ENCODE results near the gene RPS10. TPM values are rescaled to one million over a fixed set of nuclear protein-coding genes. Genes with fewer than 3 reads are reported as not detected.

RPS10 gene
- total RNA-seq, 1 experiment from 2014 or later = 1,650 TPM

DNA sequence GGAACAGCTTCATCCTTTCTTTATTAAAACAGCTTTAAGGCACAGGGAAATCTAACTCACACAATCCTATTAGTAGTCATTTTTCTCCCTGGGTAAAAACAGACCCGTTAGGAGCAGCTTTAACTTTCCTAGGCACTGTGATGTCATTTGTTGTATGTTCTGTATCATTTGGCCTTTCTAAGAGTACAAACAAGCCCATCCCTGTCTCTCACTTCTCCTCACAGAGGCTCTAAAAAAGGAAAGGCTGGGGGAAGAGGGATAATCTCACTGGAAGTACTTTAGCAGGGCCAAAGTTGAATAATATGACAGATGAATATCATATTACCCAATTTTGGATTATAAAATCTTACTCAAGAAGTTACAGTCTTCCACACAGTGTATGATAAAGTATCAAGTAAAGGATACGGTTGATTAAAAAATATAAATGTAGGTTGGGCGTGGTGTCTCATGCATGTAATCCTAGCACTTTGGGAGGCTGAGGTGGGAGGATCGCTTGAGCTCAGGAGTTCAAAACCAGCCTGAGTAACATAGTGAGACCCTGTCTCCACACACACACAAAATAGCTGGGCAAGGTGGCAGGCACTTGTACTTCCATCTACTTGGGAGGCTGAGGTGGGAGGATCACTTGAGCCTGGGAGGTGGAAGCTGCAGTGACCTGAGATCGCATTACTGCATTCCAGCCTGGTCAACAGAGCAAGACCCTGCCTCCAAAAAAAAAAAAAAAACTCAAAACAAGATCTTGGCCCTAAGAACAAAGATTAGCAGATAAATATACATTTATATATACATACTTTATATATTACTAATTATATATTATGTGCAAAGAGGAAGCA, 41.3 kb downstream of the RPS10 start:
- no peaks in the 10 kb centered on the region for H3K9me3 ChIP-seq
- no peaks in the 10 kb centered on the region for H3K27me3 ChIP-seq (replicated peaks; ENCODE audit: control insufficient read depth, insufficient read depth, low read length)
- CTCF ChIA-PET = no interaction called here
- no peaks in the 10 kb centered on the region; the same call in 1 of the 2 replicates for H3K36me3 ChIP-seq (ENCODE audit: control insufficient read depth, insufficient read depth, low read length)
- Mint-ChIP-seq H3K9me3 (ENCODE audit: unreplicated experiment) (no peaks in the 10 kb centered on the region), H3K4me3 (ENCODE audit: unreplicated experiment) (no peak overlapping the region), H3K27me3 (ENCODE audit: insufficient read depth, unreplicated experiment) (no peaks in the 10 kb centered on the region), H3K36me3 (ENCODE audit: insufficient read depth, unreplicated experiment) (no peaks in the 10 kb centered on the region), H3K4me1 (ENCODE audit: low read depth, unreplicated experiment) (peaks cover 13% of the 10 kb centered on the region), H3K27ac (ENCODE audit: unreplicated experiment) (no peak overlapping the region)
- intact Hi-C loops (cut with micrococcal nuclease; ENCODE audit: unreplicated experiment) = no loop called here
- TF ChIP-seq, protein P1, sequence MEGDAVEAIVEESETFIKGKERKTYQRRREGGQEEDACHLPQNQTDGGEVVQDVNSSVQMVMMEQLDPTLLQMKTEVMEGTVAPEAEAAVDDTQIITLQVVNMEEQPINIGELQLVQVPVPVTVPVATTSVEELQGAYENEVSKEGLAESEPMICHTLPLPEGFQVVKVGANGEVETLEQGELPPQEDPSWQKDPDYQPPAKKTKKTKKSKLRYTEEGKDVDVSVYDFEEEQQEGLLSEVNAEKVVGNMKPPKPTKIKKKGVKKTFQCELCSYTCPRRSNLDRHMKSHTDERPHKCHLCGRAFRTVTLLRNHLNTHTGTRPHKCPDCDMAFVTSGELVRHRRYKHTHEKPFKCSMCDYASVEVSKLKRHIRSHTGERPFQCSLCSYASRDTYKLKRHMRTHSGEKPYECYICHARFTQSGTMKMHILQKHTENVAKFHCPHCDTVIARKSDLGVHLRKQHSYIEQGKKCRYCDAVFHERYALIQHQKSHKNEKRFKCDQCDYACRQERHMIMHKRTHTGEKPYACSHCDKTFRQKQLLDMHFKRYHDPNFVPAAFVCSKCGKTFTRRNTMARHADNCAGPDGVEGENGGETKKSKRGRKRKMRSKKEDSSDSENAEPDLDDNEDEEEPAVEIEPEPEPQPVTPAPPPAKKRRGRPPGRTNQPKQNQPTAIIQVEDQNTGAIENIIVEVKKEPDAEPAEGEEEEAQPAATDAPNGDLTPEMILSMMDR (IDR thresholded peaks at IDR 0.05; ENCODE audit: insufficient read depth in 1 of 2, low read depth in 1 of 2, low read length in 1 of 2, severe bottlenecking in 1 of 2, unreplicated experiment in 1 of 2) = no peak
- POLR2A ChIA-PET = no interaction called here
- no peak for DNase-seq
- H3K4me1 ChIP-seq = peaks cover 6% of the 10 kb centered on the region; the same call in 1 of the 2 replicates
- H3K4me3 ChIP-seq (ENCODE audit: low read depth, low read length) = no peak overlapping the region
- BruUV-seq (replicated peaks) = no TSS peak

GRCh38 chr6:34383656-34384320, 42.1 kb downstream of the RPS10 start:
- DNase-seq = no peak
- no peak overlapping the region for H3K4me3 ChIP-seq (ENCODE audit: low read depth, low read length)
- H3K4me3 Mint-ChIP-seq (ENCODE audit: unreplicated experiment) = no peak overlapping the region
- intact Hi-C loops (cut with micrococcal nuclease; ENCODE audit: unreplicated experiment) = no loop called here
- H3K4me1 ChIP-seq = peaks cover 6% of the 10 kb centered on the region; the same call in 1 of the 2 replicates
- H3K27me3 ChIP-seq (replicated peaks; ENCODE audit: control insufficient read depth, insufficient read depth, low read length) = no peaks in the 10 kb centered on the region
- H3K4me1 Mint-ChIP-seq (ENCODE audit: low read depth, unreplicated experiment) = peaks cover 13% of the 10 kb centered on the region
- no peaks in the 10 kb centered on the region; the same call in 1 of the 2 replicates for H3K36me3 ChIP-seq (ENCODE audit: control insufficient read depth, insufficient read depth, low read length)
- TF ChIP-seq, protein P1 (IDR thresholded peaks at IDR 0.05; ENCODE audit: insufficient read depth in 1 of 2, low read depth in 1 of 2, low read length in 1 of 2, severe bottlenecking in 1 of 2, unreplicated experiment in 1 of 2) = no peak
- H3K27ac Mint-ChIP-seq (ENCODE audit: unreplicated experiment) = no peak overlapping the region
- POLR2A ChIA-PET = interaction anchor here (0.6 kb wide), 2 partner anchors 64 to 413 kb away, joined by 4 to 5 read pairs; no protein-coding TSS in a partner anchor
- H3K9me3 Mint-ChIP-seq (ENCODE audit: unreplicated experiment) = no peaks in the 10 kb centered on the region
- H3K27me3 Mint-ChIP-seq (ENCODE audit: insufficient read depth, unreplicated experiment) = no peaks in the 10 kb centered on the region
- H3K36me3 Mint-ChIP-seq (ENCODE audit: insufficient read depth, unreplicated experiment) = no peaks in the 10 kb centered on the region
- H3K9me3 ChIP-seq = no peaks in the 10 kb centered on the region
- no TSS peak for BruUV-seq (replicated peaks)
- CTCF ChIA-PET = no interaction called here

- ChIA-PET POLR2A (interaction anchor here (0.6 kb wide), 2 partner anchors 64 to 414 kb away, joined by 4 to 5 read pairs; no protein-coding TSS in a partner anchor), CTCF (interaction anchor here (0.7 kb wide), 1 partner anchor 730 kb away, joined by 5 read pairs; no protein-coding TSS in a partner anchor)
- no peaks in the 10 kb centered on the region for H3K36me3 Mint-ChIP-seq (ENCODE audit: insufficient read depth, unreplicated experiment)
- TF ChIP-seq, protein P1 (IDR thresholded peaks at IDR 0.05; ENCODE audit: insufficient read depth in 1 of 2, low read depth in 1 of 2, low read length in 1 of 2, severe bottlenecking in 1 of 2, unreplicated experiment in 1 of 2) = no peak
- no peaks in the 10 kb centered on the region for H3K27me3 Mint-ChIP-seq (ENCODE audit: insufficient read depth, unreplicated experiment)
- H3K9me3 Mint-ChIP-seq (ENCODE audit: unreplicated experiment) = no peaks in the 10 kb centered on the region
- Histone ChIP-seq H3K27me3 (replicated peaks; ENCODE audit: control insufficient read depth, insufficient read depth, low read length) (no peaks in the 10 kb centered on the region), H3K4me3 (ENCODE audit: low read depth, low read length) (no peak overlapping the region), H3K9me3 (no peaks in the 10 kb centered on the region), H3K36me3 (ENCODE audit: control insufficient read depth, insufficient read depth, low read length) (no peaks in the 10 kb centered on the region; the same call in 1 of the 2 replicates), H3K4me1 (peaks cover 6% of the 10 kb centered on the region; the same call in 1 of the 2 replicates)
- no TSS peak for BruUV-seq (replicated peaks)
- no peak overlapping the region for H3K27ac Mint-ChIP-seq (ENCODE audit: unreplicated experiment)
- intact Hi-C loops (cut with micrococcal nuclease; ENCODE audit: unreplicated experiment) = no loop called here
- no peak overlapping the region for H3K4me3 Mint-ChIP-seq (ENCODE audit: unreplicated experiment)
- H3K4me1 Mint-ChIP-seq (ENCODE audit: low read depth, unreplicated experiment) = peaks cover 13% of the 10 kb centered on the region
- DNase-seq = no peak
These were observed 42.7 kb downstream of the RPS10 start for GRCh38 chr6:34383161-34383631.
